Activated CD8-positive, alpha-beta memory T cell treated with anti-CD3 and anti-CD28 coated beads, Interleukin-2, amount 50 U/mL, for 24 hours (primary cell): Measurements from ENCODE around the gene CTSW.
A peak's percentile ranks its signal among the peaks of the same experiment; 100 is the strongest.

Experiments
- DNase-seq: peaks from one replicate; pipeline ENCODE4 v3.0.0-alpha.2; 2020; ENCODE audit errors: extremely low read depth

CTSW gene

DNA sequence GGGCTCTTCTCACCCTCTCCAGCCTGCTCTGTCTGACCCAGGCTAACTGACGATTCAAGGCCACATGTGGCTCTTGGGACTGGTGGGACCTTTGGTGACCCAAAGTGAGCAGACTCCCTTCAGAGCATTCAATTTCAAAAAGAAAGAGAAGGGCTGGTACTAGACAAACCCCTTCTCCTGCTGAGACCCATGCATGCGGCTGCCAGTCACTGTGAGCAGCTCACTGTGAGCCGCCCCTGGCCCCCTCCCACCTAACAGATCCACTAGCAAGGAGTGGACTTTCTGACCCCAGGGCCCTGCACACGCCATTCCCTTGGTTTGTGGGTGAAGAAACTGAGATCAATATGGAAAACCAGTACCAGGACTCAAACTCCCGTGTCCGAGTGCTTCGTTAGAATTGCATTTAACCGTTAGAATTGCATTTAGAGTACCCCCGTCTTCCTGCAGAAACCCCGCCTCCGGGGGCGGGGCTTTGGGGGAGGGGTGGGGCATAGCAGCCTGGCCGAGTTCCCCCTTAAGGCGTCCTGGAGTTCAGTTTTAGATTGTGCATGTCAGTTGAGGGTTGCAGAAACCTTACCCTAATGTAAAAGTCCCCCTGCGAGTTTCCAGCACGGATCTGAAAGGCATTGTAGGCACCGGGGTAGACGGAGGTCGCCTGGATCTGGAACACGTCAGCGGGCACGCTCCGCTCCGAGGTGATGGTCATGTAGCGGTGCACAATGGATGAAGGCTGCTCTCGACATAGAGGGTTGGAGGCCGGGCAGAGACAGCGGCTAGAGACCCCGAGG lies 12.2 kb upstream of the CTSW start:
- no peak for DNase-seq

DNA sequence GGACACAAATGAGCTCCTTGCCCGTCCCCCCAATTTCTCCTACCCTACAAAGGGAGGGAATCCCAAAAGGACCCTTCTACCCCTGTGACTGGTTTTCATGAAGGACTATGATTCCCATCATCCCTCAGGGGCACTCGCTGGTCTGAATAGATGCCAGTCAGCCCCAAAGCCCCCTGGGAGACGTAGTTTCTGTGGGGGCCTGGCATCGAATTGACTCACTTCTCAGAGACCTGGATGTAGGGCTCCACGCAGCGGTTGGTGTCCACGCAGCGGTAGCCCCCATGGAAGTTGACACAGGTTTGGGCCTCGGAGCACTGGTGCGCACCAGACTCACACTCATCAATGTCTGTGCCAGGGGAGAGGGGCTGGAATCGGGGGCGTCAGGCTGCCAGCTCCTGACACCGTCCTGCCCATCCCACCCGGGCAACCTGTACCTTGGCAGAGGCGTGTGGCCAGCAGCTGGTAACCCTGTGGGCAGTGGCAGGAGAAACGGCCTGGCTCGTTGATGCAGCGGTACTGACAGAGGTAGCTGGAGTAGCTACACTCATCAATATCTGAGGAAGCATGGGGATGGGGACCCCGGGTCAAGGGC lies 11.5 kb upstream of the CTSW start:
- no peak for DNase-seq

DNA sequence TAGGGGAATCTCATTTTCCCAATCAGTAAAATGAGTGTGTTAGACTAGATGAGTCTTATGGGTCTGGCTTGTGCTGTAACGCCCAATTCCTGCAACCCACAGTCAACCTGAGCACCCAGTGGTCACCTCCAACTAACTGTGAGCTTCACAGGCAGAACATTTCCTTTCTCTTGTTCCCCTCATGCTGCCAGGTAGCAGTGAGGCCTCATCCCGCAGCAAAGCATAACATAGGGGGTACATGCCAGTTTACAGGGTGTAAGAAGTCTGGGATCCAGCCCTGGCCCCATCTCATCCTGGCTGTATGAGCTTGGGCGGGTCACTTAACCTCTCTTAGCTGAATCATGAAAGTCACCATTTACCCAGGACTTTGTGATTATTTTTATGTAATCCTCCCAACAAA lies 10.7 kb upstream of the CTSW start:
- DNase-seq = no peak

DNA sequence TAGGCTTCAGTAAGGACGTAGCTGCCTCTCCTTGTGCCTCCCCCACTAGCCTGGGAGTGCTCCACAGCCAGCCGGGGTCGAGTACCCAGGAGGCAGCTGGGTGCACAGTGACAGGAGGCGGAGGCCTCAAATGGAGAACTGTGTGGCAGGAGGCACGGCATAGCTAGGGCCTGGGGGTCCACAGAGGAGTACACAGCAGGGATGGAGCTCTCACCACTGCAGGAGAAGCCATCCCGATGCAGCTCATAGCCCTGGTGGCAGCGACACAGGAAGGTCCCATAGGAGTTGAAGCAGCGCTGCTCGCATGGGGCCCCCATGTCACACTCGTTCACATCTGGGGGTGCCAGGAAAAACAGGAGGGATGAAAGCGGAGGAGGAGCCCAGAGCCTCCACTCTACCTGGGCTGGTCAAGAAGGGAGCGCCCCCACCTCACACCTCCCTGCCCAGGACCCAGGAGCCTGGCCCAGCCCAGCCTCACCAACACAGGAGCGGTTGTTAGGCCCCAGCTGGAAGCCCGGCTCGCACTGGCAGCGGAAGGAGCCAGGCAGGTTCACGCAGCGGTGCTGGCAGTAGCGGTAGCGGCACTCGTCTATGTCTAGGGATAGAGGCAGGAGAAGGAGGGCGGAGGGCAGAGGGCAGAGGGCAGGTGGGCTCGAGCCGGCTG lies 9.9 kb upstream of the CTSW start:
- DNase-seq = no peak

DNA sequence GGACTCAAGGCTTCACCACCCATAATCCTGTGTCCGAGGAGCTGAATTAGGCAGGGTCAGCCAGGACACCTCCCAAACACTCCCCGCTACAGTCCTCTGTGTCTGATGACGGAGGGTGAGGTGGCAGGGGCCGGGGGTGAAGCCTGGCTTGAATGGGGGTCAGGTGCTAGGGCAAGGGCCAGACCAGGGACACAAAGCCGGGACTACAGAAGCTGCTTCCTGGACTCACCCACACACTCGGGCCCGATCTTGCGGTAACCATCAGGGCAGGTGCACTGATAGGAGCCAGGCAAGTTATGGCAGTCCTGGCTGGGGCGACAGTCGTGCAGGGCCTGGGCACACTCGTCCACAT lies 9.4 kb upstream of the CTSW start:
- no peak for DNase-seq

DNA sequence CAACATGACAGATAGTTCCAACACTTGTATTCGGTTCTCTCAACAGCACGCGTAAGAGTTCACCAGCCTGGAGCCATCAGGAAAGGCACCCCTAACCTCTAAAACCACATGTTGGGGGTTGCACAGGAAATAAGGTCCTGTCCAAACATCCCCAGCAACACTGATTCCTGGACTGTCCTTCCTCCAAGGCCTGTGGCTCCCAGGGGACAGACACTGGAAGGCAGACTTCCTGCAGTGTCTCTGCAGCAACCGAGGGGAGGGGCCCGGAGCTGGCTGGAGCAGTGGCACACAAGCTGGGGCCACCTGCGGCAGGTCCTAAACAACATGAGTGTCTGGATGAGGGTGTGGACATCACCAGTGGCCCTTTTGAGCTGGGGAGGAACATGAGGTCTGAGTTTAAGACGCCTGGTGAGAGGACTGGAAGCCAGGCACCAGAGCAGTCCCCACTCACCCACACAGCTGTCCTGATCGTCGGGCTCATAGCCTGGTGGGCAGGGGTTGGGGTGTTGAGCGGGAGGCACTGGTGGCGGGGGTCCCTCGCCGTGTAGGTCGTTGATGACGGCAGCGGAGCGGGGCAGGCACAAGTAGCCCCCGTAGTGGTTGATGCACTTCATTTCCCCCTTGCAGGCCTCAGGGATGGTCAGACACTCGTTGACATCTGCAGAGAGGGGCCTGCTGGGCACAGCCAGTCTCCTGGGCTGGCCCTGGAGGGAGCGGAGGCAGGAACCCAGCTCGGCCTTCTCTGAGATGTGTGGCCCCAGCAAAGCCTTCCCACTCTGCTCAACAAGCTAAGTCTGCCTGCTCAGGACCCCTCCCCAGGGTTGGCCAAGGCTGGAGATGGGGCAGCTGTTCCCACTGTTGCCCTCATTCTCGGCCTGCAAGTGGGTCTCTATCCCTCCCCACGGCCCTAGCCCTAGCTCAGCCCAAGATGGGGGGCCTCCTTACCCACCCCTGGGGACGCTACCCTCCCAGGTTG lies 8.6 kb upstream of the CTSW start:
- DNase-seq = no peak

DNA sequence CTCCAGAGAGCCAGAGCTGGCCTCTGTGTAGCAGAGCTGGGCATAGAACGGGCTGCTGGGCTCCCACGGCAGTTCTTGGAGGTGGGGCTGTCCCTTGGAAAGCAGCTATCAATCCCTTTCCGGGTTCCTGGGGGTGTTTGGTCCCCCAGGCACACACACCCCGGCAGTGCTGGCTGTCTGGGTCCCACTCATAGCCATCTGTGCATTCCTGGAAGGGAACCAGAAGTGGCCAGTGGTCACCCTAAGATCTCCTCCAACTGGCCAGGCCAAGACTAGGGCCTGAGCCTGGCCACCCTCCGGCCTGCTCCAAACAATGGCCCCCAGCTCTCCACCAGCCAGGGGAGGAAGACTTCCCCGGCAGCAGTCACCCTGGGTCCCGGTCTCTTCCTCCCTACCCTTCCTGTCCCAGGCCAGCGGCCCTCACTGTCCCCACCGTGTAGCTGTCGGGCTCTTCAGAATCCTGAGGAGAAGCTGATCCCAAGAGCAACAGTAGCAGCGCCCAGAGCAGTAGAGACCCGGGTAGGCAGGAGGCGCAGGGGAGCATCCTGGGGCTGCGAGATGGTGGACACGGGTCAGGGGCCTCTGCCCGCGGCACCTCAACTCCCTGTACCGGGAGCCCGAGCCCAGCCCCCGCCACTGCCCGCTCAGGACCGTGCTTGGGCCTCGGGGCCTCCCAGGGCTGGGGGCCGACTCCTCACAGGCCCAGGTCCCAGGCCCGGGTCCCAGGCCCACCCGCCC lies 7.7 kb upstream of the CTSW start:
- DNase-seq = no peak

DNA sequence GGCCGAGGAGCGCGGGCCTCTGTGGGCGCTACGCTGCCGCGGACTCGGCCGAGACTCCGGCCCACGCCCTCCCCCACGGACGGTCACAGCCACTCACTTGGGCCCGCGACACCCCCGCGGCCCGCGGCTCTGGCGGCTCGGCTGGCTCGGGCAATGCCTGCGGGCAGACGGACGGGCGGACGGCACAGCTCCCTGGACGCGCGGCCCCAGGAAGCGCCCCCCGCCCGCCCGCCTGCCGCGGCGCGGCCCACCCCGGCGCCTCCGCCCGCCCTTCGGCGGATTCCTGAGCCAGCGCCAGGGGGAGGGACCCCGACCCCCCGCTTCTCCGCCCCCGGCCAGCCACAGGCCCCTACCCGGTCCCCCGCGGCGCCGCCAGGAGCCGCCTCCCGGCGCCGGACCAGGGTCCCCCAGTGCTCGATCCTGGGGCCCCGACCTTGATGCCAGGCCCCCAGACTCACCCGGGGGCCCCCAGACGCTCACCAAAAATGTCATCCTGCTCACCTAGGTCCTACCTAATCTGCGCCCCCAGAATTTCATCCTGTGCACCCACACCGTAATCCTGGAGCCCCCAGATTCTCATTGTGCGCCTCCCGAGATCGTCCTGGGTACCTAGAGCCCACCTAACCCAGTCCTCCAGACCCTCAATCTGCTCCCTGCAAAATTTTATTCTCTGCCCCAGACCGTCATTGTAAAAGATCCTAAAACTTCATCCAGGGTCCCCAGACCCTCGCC lies 6.9 kb upstream of the CTSW start, which contains the start of gene EFEMP2:
Gene EFEMP2 (minus strand): TSS at position 215 of the 732 bp plus-strand sequence. CDS start 446 bp downstream, outside the sequence.
- DNase-seq = no peak

DNA sequence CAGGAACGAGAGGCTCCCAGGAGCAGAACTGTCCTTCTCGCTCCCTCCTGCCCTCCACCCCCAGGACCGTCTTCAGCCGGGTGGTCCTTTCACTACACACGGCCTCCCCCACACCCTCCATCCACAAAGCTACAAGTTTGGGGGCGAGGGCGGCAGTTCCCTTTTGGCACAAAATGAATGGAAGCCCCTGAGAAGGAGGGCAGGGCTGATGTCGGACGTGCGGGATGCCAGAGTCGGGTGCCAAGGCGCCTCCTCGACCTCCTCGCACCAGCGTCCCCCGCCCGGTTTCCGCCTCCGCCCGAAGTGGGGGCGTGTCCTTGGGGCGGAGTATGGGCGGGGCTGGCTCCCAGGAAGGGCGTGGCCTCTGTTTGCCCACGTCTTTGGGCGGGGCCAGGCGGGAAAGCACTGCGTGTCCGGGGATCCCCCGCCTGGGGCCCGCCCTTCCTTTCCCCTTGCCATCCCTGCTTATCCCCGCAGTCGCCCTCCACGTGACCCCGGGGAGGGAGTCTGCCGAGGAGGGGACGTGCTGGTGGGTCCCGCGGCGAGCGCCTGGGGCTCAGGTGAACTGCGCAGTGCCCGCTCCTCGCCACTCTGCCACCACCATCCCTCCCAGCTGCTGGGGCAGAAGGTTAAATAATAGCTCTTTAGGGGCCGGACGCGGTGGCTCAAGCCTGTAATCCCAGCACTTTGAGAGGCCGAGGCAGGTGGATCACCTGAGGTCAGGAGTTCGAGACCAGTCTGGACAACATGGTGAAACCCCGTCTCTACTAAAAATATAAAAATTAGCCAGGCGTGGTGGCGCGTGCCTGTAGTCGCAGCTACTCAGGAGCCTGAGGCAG lies 6.1 kb upstream of the CTSW start:
- DNase-seq = peak; percentile 81

DNA sequence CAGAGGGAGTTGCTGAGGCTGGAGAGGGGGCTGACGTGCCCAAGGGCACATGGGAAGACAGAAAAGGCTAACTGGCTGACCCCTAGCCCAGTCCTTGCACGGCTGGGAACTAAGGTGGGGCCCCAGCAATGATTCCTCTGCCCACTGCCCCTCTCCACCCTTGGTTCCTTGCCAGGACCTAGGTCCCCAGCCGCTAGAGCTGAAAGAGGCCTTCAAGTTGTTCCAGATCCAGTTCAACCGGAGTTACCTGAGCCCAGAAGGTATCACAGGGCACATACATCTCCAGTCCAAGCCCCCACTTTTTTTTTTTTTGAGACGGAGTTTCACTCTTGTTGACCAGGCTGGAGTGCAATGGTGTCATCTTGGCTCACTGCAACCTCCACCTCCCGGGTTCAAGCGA lies 390 bp downstream of the CTSW start:
- no peak for DNase-seq

DNA sequence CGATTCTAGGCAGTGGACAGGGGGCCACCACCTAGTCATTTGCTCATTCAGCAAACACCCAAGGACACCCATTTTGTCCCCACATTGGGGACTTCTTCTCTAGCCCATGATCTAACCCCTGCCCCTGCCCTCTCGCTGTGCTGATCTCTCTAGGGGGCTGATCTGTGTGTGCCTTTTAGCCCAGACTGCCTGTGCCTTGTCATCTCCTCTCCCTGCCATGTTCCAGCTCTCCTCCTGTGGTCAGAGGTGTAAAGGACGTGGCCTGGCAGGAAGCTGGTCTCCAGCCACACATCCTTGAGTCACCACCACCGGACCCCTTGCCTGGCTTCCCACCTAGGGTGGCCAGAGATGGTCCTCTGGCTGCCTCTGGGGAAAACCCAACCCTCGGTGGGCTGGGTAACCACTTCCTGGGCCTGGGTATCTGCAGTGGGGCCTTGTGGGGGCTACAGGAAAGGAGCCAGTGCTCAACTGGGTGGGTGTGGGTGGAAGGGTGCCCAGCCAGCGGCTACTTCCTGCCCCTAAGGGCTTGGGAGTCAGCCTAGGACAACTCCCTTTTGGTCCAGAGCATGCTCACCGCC lies 1.3 kb downstream of the CTSW start:
- no peak for DNase-seq

DNA sequence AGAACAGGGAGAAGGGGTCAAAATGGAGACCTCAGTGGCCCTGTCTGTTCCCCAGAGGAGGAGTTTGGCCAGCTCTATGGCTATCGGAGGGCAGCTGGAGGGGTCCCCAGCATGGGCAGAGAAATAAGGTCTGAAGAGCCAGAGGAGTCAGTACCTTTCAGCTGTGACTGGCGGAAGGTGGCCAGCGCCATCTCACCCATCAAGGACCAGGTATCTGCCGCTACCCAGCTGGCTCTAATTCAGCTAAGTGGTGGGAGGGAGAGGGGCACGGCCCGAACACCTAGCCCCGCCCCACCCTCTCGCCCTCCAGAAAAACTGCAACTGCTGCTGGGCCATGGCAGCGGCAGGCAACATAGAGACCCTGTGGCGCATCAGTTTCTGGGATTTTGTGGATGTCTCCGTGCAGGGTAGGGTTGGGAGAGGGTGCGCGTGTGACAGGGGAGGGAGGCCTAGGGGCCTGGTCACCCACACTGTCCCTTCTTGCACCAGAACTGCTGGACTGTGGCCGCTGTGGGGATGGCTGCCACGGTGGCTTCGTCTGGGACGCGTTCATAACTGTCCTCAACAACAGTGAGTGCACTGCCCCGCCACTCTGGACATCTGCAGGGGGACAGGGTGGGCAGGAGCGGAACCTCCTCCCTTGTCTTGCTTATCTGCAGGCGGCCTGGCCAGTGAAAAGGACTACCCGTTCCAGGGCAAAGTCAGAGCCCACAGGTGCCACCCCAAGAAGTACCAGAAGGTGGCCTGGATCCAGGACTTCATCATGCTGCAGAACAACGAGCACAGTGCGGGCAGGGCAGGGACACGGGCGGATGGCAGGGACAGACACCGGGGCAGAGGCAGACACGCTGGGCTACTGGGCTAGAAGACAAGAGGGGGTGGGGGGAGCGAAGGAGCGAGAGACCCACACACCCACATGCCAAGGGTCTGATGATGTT lies 2.8 kb downstream of the CTSW start:
- DNase-seq = no peak

DNA sequence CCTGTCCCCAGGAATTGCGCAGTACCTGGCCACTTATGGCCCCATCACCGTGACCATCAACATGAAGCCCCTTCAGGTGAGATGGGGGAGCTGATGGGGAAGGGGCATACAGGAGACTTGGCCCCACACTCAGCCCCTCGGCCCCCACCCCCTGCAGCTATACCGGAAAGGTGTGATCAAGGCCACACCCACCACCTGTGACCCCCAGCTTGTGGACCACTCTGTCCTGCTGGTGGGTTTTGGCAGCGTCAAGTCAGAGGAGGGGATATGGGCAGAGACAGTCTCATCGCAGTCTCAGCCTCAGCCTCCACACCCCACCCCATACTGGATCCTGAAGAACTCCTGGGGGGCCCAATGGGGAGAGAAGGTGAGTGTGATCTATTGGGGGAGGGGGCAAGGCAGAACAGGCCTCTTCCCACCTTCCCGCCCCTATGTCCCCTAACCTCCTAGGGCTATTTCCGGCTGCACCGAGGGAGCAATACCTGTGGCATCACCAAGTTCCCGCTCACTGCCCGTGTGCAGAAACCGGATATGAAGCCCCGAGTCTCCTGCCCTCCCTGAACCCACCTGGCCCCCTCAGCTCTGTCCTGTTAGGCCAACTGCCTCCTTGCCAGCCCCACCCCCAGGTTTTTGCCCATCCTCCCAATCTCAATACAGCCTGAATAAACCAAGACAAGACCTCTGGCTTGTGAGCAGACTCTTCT lies 3.6 kb downstream of the CTSW start:
- DNase-seq = no peak

DNA sequence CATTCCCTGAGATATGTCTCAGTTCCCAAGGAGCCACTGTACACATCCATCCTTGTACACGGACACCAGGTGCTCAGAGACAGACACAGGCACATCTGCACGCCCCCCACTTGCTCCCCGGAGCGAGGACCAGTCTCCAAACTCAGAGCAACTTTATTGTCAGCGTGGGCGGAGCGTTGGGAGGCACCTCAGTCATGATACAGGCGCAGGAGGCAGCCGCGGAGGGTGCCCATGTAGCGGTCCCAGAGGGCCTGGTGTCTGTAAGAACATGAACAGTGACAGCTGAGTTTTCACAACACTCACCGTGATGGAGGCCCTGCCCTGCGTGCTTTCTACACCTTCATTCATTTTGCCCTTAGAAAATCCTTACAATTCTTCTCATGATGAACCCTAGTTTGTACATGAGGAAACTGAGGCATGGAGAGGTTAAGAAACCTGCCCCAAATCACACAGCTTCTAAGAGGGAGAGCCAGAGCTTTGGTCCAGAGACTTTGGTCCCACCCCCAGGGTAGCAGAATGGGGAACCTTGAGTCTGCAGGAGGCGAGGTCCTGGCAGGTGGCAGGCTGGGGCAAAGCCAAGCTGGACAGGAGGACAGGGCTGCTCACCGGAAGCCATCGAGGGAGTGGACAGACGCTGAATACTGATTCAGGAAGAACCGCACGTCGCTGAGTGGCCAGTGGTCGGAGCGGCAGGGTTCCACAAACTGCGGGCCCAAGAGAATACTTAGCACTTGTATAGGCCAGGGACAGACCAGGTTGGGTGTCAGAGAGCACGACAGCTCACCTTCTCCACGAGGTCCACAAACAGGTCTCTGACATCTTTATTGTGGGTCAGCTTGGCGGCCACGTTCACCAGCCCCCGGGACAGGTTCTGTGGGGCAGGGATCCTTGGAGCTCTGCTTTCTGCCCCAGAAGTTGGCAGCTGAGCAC lies 4.4 kb downstream of the CTSW start:
- no peak for DNase-seq

DNA sequence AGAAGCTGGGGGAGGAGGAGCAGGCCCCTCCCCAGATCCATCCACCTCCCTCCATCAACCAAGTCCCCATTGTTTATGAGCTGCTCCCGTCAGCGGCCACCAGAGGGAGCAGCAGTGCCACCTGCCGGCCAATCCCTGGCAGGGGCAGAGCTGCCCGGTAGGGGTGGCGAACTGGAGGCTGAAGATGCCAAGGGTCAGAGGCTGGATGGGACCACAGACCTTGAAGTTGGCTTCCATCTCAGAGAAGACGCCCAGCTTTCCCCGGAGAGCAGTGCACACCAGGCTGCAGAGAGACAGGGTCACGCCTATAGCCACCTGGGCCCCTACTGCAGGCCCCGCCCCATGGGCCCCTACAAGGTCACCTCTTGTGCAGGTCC lies 5.1 kb downstream of the CTSW start:
- peak; percentile 62 for DNase-seq

DNA sequence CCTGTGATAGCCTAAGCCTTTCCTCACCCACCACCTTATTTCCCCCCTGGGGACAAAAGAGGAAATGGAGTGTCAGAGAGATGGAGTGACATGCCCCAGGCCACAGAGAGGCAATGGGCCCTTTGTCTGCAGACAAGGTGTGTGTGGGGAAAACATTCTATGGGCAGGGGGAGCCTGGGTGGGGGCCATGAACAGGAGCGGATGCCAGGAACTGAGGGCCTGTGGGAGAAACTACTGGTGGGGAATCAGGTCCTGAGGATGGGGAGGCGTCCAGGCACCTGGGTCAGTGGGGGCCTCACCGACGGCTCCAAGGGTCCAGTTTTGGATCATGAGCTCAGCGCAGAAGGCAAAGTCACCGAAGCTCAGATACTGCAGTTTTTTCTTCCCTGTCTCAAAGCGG lies 5.6 kb downstream of the CTSW start:
- DNase-seq = no peak
